Activated CD4-positive, alpha-beta T cell treated with anti-CD3 and anti-CD28 coated beads, Interleukin-2, amount 50 U/mL, for 1 hour (primary cell): ENCODE results near the gene ACYP2.
"Not testable (repeated sequence)": the region's sequence is repeated elsewhere in the genome, so short reads cannot be mapped to it uniquely, and the experiment has no call there.

Experiments used
- DNase-seq: peaks from one replicate; pipeline ENCODE4 v3.0.0-alpha.2; 2020

Gene ACYP2

DNA sequence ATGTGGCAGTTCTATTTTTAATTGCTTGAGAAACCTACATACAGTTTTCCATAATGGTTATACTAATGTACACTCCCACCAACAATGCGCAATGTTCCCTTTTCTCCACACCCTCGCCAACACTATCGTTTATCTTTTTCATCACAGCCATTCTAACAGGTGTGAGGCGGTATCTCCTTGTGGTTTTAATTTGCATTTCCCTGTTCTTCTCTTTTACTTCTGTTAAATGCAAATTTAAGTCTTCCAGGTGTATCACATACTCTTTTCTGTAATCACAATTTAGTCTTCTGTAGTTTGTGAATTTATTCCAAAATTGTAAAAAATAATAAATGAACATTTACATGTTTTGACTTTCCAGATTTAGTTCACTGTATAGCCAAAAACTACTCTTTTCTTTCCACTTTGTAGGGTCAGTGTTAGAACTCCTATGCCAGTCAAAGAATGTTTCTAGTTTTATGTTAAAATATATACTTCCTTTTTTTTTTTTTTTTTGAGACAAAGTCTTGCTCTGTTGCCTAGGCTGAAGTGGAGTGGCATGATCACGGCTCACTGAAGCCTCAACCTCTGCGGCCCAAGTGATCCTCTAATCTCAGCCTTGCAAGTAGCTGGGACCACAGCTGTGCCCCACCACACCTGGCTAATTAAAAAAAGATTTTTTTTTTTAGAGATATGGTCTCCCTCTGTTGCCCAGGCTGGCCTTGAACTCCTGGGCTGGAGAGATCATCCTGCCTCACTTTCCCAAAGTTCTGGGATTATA is 15.4 kb upstream of the ACYP2 start:
- no peak for DNase-seq

DNA sequence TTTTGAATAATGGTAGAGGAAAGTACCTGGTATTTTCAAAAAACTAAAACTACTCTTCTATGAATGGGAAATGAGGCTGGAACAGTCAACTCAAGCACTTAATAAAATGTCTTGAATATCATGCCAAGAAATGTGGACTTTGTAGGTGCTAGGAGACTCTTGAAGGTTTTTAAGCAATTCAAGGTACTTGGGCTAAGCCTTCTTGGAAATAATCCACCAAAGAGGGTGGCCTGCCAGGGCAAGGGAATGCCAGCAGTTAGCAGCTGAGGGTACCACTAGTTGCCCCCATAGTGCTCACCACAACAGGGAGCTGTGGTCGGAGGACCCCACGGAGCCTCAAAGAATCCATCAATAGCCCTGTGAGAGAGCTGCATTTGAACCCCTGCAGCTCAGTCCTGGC is 14.6 kb upstream of the ACYP2 start:
- no peak for DNase-seq

DNA sequence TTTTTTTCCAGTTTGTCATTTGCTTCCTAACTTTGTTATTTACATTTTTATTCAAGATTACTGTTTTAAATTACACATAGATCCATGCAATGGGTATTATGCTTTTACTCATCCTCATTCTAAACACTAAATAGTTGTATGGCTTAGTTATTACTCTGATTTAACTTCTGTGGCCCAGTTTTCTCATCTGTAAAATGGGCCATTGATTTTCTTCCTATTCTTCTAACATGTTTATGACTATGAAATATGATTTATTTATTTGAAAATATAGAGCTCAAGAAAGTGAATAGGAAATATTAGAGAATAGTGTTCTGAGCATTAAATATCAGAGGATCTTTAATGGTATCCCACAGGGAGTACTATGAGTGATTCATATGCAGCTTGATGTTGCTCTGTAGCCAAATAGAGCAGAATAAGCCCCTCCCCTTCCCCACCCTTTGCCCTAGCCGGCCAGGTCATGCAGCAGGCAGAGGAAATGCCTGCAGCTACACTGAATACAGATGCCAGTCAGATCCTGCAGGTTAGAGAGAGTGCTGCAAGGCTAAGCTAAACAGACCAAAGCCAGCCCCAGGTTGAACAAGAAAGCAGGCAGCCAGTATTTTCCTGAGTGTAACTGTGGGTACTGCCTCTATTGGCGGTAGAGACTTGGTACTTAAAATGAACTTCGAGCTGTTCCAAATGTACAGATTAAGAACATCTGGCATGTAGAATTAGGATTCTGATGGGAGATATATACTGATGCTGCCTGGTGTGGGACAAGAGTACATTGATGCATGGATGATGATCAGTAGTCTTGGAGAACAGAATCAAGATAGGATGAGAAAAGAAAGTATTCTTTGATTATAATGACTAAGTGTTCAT is 11.7 kb upstream of the ACYP2 start:
- peak; percentile 21 for DNase-seq

DNA sequence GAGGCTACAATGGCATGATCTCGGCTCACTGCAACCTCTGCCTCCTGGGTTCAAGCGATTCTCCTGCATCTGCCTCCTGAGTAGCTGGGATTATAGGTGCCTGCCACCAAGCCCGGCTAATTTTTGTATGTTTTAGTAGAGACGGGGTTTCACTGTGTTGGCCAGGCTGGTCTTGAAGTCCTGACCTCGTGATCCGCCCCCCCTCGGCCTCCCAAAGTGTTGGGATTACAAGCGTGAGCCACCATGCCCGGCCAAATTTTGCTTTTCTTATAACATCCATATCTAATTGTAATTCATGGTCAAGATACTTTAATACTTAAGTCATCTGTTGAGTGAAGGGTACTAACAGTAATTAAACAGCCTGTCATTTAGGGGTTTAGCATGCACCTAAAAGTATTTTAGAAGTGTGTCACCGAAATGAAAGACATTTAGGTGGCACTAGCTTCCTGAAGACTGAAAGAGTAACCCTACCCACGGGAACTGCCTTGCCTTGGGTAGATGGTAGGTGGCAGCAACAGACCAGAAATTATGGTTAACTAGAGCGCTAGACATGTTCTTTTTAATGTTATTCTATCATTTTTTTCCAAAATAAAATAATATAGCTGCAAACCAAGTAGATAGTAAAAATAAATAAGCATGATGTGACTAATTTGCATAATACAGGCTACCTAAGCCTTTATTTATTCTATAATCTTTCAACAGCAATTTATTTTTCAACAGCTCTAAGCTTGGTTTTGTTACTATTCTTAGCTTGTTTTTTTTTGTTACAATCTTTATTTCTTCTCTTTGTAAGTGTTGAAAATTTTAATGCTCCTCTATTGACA is 8.6 kb upstream of the ACYP2 start:
- peak; percentile 29 for DNase-seq

DNA sequence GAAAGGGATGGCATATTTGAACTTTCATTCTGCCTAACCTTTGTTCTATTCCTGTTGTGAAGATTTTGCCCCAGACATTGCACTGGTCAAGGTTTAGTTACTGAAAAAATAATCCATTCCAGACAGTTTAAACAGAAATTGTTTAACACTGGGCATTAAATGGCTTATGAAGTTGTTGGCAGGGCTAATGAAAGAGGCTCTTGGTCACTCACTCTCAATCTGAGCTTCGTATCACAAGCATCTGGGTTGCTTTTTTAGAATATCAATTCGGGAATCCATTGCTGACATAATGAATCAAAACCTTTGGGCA is 8.0 kb upstream of the ACYP2 start:
- DNase-seq: no peak

DNA sequence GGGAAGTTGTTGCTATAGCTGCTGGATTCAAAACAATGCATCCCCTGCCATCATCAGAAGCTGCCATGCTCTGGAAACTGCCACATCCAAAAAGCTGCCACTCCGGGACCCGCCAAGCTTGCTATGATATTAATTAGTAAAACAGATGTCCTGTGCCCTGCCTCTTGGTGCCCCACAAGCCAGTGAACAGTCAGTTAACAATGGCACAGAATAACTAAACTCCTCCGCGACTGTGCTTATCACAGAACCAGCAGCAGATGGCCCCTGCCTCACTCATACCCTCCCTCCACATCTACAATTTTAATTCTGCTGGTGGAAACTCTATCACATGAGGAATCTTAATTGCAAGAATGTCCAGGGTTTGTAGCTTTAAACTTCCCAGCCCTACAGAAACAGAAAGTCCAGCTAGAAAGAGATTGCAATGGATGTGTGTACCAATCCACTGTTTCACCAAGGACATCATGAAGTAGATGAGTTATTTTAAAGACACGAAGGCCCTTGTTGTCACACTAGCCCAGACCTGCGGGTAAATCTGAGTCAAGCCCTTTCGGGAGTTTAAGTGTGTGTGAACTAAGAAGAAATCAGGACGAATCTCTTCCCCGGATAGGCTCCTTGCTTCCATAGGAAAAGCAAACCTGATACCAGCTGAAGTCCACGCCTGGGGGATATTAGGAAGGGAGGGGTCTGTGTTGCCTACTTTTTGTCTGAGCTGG is 7.4 kb upstream of the ACYP2 start:
- DNase-seq: no peak

DNA sequence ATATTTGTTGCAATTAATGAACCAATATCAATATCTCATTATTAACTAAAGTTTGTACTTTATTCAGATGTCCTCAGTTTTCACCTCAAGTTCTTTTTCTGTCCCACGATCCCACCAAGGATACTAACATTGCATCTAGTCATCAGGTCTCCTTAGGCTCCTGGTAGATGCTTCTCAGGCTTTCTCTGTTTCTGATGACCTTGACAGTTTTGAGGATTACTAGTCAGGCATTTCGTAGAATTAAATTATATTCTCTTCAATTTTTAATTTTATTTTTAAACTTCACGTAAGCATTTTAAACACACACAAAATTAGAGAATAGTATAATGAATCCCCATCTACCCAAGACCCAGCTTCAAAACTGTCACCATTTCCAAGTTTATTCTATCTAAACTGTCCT is 5.6 kb upstream of the ACYP2 start:
- no peak for DNase-seq

DNA sequence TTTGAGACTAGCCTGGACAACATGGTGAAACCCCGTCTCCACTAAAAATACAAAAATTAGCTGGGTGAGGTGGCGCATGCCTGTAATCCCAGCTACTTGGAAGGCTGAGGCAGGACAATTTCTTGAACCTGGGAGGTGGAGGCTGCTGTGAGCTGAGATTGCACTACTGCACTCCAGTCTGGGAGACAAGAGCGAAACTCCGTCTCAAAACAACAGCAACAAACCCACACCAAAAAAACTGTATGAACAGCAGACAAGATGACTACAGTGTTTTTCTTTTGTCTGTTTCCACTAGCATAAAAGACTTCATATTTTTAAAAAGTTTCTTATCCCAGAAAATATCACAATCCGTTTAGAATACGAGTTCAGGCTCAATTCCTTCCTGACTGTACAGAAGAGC is 936 bp upstream of the ACYP2 start:
- not testable (repeated sequence) for DNase-seq

DNA sequence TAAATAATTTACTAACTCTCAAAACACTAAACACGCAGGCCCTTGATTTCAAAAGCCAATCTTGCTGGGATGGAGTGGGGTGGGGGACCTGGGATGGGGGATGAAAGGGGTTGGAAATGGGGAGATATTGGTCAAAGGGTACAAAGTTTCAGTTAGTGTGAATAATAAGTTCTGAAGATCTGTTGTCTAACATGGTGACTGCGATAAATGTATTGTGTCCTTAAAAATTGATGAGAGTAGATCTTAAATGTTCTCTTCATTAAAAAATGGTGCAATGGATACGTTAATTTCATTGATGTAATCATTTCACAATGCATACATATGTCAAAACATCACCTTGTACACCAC is 505 bp upstream of the ACYP2 start:
- no peak for DNase-seq

DNA sequence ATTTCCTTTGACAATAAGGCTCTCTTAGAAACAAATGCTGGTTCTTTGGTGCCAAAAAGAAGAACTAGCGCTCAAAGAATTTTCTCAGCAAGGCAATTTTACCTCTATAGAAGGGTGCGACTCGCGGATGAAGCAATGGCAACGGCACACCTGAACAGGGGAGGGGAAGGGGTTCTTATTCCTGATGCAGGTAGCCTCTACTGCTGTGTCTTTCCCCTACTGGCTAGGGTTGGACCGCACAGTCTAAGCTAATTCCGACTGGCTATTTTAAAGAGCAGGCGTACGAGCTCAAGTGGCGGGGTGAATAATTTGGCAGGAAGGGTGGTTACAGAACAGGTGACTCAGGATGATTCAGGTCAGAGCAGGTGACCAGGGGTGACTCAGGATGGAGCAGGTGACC is 1.2 kb downstream of the ACYP2 start:
- not testable (repeated sequence) for DNase-seq

DNA sequence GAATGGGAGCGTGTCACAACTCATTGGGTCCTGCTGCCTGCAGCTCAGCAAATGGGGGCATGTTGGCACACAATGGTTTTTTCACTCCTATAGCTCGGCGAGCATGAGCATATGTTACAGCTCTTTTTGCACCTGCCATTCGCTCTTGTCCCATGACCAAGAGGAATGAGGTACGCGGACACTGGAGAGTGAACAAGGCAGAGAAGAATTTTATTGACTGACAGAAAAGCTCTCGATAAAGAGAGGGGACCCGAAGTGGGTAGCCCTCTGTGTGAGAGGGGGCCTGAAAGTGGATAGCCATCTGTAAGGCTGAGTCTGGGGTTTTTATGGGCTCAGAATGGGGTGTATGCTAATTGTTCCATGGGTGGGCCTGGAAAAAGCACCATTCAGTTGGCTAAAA is 5.5 kb downstream of the ACYP2 start:
- no peak for DNase-seq

DNA sequence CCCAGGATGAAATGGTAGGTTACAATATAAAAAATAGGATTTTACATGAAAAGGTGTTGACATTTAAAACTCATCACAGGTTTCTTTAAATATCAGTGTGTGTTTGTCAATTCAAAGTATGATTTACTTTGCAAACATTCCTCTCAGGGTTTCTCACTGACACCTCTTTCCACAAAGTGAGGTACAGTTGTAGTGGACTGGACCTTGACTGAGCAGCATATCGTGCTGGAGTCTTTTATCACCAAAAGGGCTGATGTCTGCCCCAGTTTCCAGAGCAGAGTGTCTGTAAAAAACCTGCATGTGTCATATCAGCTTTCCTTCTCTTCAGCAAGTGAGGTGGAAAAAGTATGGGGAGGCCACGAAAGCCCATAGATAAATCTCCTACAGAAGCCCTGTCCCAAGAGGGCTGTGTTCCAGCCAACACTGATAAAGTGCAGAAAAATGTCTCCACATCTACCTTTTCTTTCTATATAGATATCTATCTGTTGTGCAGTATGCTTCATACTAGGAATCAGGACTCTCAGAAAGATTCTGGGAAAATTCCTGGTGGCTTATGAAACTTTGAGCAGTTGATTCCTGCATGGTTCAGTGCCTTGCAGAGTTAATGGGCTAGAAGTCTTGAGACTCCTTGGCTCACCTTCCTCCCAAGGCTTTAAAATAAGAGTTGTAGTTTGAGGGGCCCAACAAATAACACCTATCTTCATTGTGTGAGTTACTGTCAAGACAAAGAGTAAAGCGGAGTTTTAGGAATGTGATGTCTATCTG is 6.9 kb downstream of the ACYP2 start:
- DNase-seq: no peak

DNA sequence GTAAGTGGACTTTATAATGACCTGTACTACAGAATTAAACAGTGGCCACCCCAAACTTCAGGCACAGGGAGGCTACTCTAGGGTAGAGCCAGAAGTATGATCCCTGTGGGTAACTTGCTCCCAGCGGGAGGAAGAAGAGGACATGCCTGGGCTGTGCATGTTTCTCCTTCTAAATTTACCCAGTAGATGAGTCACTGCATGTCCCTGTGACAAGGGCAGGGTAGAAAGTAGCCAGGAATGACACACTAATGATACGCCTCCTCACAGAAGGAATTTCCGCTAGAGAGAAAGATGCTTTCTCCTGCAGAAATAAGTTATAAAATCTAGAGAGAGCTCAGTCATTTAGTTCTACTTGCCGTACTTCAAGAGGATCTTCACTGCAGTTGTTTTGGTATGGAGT is 7.5 kb downstream of the ACYP2 start:
- DNase-seq: no peak

DNA sequence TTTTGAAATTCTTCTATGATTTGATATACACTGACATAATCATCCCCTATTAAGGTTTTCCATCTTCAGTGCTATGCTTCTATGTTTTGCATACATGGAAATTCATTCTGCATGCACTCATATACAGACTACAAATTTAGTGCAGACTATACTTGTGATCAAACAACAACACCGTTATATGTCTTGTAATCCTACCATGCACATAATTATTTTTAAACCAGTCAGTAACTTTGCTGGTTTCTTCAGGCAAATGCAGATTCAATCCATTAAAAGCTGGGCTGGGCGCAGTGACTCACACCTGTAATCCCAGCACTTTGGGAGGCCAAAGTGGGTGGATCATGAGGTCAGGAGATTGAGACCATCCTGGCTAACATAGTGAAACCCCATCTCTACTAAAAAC is 11.8 kb downstream of the ACYP2 start:
- not testable (repeated sequence) for DNase-seq

DNA sequence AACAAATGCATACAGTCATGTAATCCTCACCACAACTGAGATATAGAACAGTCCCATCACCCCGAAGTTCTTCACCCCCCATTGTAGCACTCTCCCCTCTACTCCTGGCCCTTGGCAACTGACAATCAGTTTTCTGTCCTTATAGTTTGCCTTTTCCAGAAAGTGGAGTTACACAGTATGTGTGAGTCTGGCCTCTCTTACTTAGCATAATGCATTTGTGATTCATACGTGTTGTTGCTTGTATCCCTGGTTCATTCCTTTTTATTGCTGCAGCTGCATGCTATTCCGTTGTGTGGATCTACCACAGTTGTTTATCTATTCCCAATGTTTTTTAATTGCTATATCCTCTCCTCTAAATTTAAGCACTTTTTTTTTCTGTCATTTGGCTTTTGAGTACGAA is 17.6 kb downstream of the ACYP2 start:
- DNase-seq: no peak

DNA sequence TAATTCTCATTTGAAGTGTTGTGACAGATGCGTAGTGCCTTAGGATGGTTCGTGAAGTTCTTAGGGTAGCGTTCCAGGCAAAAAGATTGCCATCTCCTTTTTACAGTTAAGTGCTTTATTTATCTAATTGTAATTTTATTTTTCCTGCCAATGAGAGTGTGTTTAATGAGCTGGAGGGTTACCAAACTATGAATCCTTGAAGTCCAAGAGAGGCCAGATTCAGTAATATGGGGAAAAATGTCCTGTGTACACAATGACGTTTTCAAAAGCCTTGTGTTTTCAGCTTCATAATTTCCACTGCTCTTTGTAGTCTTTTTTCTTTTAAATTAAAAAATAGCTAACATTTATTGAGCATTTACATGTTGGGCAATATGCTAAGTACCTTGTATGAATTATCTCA is 23.8 kb downstream of the ACYP2 start:
- no peak for DNase-seq

DNA sequence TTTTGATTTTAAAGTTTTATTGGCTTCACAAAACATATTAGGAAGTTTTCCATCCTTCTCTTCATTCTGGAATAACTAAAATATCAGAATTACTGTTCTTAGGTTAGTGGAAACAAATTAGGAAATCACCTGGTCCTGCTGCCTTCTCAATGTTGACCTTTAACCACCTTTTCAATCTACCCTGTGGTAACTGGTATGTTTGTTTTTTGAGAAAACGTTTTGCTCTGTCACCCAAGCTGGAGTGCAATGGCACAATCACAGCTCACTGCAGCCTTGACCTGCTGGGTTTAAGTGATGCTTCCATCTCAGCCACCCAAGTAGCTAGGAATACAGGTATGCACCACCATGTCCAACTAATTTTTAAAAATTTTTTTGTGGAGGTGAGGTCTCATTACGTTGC is 28.4 kb downstream of the ACYP2 start:
- no peak for DNase-seq

DNA sequence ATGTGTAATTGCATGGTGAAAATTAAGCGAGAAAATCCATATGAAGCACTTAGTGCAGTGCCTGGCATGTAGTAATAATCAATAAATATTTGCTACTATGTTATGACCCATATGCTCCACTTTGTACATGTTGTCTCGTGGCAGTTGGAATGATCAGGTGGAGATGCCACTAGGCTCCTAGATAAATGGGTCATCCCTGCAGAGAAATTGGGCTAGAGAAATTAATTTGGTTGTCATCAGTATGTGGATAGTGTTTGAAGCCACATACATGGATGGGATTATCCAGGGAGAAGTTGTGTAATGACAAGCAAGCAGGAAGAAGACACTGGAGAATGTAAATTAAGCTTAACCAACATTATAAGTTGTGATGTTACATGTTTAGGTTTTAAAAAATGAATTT is 33.0 kb downstream of the ACYP2 start:
- no peak for DNase-seq

DNA sequence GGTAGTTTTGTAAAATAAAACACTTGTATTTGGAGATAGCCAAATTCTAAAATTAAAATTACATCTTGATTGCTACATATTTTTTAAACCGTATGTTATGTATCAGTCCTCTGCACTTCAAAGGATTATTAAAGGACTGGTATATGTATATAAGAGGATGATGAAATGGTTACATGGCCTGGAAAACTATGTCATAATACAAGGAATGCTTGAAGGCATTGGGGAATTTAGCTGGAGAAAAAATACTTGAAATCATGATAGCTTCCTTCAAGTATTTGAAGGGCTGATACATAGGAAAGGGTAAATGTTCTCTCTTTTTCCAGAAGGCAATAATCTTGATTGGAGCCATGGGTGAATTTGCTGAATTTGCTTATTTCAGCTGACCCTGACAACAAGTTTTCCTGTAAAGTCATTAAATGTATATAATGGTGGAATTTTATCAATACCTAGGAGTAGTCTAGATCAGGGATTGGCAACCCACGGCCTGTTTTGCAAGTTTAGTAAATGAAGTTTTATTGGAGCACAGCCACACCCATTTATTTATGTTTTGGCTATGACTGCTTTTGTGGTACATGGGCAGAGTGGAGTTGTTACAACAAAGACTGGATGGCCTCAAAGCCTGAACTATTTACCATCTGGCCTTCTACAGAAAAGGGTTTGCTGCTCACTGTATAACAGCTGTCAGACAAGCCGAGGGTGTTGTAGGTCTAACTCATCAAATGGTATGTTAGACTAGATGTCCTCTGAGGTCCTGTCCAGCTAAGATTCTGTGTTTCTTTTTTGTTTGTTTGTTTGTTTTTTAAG is 34.4 kb downstream of the ACYP2 start:
- DNase-seq: no peak

DNA sequence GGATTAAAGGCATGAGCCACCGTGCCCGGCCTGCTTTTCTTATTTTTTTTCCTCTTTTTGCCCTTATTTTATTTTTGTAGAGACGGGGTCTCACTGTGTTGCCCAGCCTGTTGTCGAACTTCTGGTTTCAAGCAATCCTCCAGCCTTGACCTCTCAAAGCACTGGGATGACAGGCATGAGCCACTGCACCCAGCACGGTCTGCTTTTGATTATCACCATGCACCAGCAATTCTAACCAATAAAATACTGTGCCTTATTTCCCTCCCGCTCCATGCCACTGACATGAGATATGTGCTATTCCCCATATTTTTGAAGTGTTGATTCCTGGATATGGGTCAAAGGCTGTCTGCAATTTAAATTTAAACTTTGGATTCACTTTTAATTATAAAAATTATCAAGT is 42.9 kb downstream of the ACYP2 start:
- DNase-seq: no peak

DNA sequence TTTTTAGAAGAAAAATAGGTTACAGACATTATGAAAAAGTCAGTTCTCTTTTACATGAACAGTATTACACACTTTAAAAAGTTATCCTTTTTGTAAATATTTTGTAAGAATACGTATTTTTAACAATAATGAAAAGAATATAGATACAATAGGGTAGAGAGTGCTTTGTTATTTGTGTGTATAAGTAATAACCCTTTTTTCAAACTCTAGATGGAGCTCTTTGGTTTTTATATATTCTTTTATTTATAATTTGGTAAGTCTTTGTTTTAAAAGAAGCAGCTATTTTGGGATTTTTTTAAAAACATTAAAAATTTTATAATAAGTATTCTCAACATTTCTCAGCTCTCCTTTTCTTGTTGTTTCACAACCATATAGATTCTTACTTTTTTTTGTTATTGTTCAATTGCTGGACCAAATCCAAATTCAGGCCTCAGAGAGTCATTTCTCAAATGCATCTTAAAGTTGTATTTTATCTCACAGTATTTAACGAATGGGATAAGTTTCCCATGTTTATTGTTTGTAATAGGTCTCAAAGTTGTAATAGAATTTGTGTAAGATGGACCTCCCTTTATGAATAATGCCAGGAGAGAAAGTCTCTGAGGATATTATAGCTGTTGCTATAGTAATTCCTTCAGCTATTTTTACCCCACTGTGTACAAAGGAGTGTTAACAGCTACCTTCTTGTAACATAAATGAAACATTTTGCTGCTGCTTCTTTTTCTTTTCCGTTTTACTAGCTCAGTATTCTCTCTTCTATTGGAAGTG is 46.4 kb downstream of the ACYP2 start:
- DNase-seq: no peak
